CD4-positive, alpha-beta T cell treated with Interferon gamma for 1 hour (primary cell): Measurements from ENCODE around the gene FAM222B.
A peak's percentile ranks its signal among the peaks of the same experiment; 100 is the strongest.
"Not testable (repeated sequence)": the region's sequence is repeated elsewhere in the genome, so short reads cannot be mapped to it uniquely, and the experiment has no call there.

Experiments used
- DNase-seq: peaks from one replicate; pipeline ENCODE4 v3.0.0-alpha.2; 2020

The FAM222B gene

GRCh38 chr17:28842282-28843012 lies at the start of gene FAM222B:
Gene FAM222B (minus strand): TSS chr17:28842790. CDS start chr17:28766667, 76,123 bp downstream.
- peak; percentile 89 for DNase-seq

GRCh38 chr17:28892024-28892423 lies 49.4 kb upstream of the FAM222B start:
- DNase-seq, result no peak

GRCh38 chr17:28891201-28891600 lies 48.6 kb upstream of the FAM222B start:
- no peak for DNase-seq

GRCh38 chr17:28889996-28890395 lies 47.4 kb upstream of the FAM222B start:
- no peak for DNase-seq

- DNase-seq, result no peak
Measured at GRCh38 chr17:28888832-28889231, 46.2 kb upstream of the FAM222B start.

- DNase-seq, result no peak
Measured at GRCh38 chr17:28887871-28888471, 45.4 kb upstream of the FAM222B start.

- DNase-seq, result no peak
Measured at GRCh38 chr17:28885951-28886350, 43.4 kb upstream of the FAM222B start.

GRCh38 chr17:28885363-28885762 lies 42.8 kb upstream of the FAM222B start:
- no peak for DNase-seq

- DNase-seq, result no peak
Measured at GRCh38 chr17:28883967-28884702, 41.5 kb upstream of the FAM222B start.

GRCh38 chr17:28882154-28882895 lies 39.7 kb upstream of the FAM222B start:
- no peak for DNase-seq

GRCh38 chr17:28881533-28882056 lies 39.0 kb upstream of the FAM222B start:
- DNase-seq, result no peak

GRCh38 chr17:28880572-28880945 lies 38.0 kb upstream of the FAM222B start:
- DNase-seq, result no peak

GRCh38 chr17:28879886-28880571 lies 37.4 kb upstream of the FAM222B start:
- DNase-seq, result no peak

- DNase-seq, result no peak
Measured at GRCh38 chr17:28878981-28879380, 36.4 kb upstream of the FAM222B start.

GRCh38 chr17:28878158-28878910 lies 35.7 kb upstream of the FAM222B start:
- DNase-seq, result no peak

- DNase-seq, result not testable (repeated sequence)
Measured at GRCh38 chr17:28877150-28877711, 34.6 kb upstream of the FAM222B start.

- no peak for DNase-seq
Measured at GRCh38 chr17:28875848-28876550, 33.4 kb upstream of the FAM222B start.

- no peak for DNase-seq
Measured at GRCh38 chr17:28874750-28875149, 32.2 kb upstream of the FAM222B start.

- no peak for DNase-seq
Measured at GRCh38 chr17:28873839-28874238, 31.2 kb upstream of the FAM222B start.

GRCh38 chr17:28871056-28871579 lies 28.5 kb upstream of the FAM222B start:
- DNase-seq, result peak; percentile 29
